ENCODE results near the gene CDC42SE2. TPM values are rescaled to one million over a fixed set of nuclear protein-coding genes. Genes with fewer than 3 reads are reported as not detected.

Gene CDC42SE2
- total and polyA plus RNA-seq, 10 donors: 49.6 to 128 (median 102) TPM

GRCh38 chr5:131384173-131384572 lies 120.3 kb downstream of the CDC42SE2 start:
- H3K36me3 ChIP-seq: peaks cover 0 to 41% (median 22%) of the 10 kb centered on the region in 6 donors
- TF ChIP-seq, protein P1, sequence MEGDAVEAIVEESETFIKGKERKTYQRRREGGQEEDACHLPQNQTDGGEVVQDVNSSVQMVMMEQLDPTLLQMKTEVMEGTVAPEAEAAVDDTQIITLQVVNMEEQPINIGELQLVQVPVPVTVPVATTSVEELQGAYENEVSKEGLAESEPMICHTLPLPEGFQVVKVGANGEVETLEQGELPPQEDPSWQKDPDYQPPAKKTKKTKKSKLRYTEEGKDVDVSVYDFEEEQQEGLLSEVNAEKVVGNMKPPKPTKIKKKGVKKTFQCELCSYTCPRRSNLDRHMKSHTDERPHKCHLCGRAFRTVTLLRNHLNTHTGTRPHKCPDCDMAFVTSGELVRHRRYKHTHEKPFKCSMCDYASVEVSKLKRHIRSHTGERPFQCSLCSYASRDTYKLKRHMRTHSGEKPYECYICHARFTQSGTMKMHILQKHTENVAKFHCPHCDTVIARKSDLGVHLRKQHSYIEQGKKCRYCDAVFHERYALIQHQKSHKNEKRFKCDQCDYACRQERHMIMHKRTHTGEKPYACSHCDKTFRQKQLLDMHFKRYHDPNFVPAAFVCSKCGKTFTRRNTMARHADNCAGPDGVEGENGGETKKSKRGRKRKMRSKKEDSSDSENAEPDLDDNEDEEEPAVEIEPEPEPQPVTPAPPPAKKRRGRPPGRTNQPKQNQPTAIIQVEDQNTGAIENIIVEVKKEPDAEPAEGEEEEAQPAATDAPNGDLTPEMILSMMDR (IDR thresholded peaks at IDR 0.05 in 8 of 11, conservative IDR thresholded peaks at IDR 0.05 in 3 of 11): no peak
- no peak for TF ChIP-seq POLR2A (IDR thresholded peaks at IDR 0.05)
- TF ChIP-seq POLR2AphosphoS5 (IDR thresholded peaks at IDR 0.05): no peak
- H3K4me3 ChIP-seq: no peak overlapping the region
- no peaks in the 10 kb centered on the region for H3K9me3 ChIP-seq
- intact Hi-C loops (cut with DNase I; ENCODE audit: low total_unique reads): loop anchor here (10.0 kb wide), 2 partner anchors 109 to 219 kb away; partner anchors contain the start of gene HINT1
- H3K27me3 ChIP-seq (replicated peaks in 1 of 7): no peaks in the 10 kb centered on the region
- peak overlapping the region in 3 of 8 donors; percentile 37 to 93 (median 91) for H3K27ac ChIP-seq
- 60 to 75% (median 65%) methylated on average over 6 of the region's 6 CpGs for WGBS, 5 donors
- peaks cover 43 to 93% (median 54%) of the 10 kb centered on the region in 6 donors for H3K4me1 ChIP-seq
- no peak for DNase-seq

DNA sequence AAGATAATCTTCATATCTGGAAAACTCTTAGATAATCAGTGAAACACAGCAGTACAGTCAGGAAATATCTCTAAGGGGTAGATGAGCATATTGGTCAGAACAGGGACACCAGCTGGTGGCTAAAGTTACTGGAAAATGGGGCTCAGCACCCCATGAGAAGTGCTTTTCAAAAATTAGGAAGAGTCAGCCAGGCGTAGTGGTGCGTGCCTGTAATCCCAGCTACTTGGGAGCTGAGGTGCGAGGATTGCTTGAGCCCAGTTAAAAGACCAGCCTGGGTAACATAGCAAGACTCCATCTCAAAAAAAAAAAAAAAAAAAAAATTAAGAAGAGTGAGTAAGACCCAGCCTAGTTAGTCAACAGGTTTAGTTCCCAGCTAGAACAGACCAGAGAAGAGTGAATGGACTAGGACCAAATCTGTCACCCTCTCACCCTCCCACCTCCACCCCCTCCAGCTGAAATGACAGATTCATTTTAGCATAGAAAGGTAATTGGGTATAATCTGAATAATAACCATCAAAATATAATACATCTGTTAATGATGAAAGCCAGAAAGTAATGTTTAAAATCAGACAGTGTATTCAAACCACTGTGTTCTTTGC lies 120.9 kb downstream of the CDC42SE2 start:
- H3K27ac ChIP-seq: peak overlapping the region in 2 of 8 donors; percentile 37 to 55
- no peaks in the 10 kb centered on the region for H3K27me3 ChIP-seq (replicated peaks in 1 of 7)
- peaks cover 38 to 93% (median 53%) of the 10 kb centered on the region in 6 donors for H3K4me1 ChIP-seq
- intact Hi-C loops (cut with DNase I; ENCODE audit: low total_unique reads): loop anchor here (10.0 kb wide), 2 partner anchors 110 to 220 kb away; partner anchors contain the start of gene HINT1
- DNase-seq: no peak
- H3K9me3 ChIP-seq: no peaks in the 10 kb centered on the region
- TF ChIP-seq, protein P1 (IDR thresholded peaks at IDR 0.05 in 8 of 11, conservative IDR thresholded peaks at IDR 0.05 in 3 of 11): no peak
- TF ChIP-seq POLR2A (IDR thresholded peaks at IDR 0.05): no peak
- TF ChIP-seq POLR2AphosphoS5 (IDR thresholded peaks at IDR 0.05): no peak
- H3K36me3 ChIP-seq: peaks cover 0 to 47% (median 22%) of the 10 kb centered on the region in 6 donors
- 92 to 100% (median 95%) methylated on average over 3 of the region's 3 CpGs for WGBS, 5 donors
- H3K4me3 ChIP-seq: no peak overlapping the region

DNA sequence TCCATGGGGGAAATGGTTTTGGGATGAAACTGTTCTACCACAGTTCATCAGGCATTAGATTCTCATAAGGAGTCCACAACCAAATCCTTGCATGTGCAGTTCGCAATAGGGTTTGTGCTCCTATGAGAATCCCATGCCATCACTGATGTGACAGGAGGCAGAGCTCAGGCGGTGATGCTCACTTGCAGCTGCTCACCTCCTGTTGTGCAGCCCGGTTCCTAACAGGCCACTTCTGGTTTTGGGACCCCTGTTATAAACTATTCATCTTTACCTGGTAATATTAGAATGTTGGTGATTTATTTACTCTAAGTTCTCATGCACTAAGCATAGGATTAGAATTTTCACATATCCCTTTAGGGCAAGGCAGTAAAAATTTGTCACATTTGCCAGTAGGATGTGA lies 122.3 kb downstream of the CDC42SE2 start:
- TF ChIP-seq POLR2A (IDR thresholded peaks at IDR 0.05) (no peak), POLR2AphosphoS5 (IDR thresholded peaks at IDR 0.05) (peak in 1 of 3 donors; percentile 10)
- Histone ChIP-seq H3K4me3 (no peak overlapping the region), H3K9me3 (no peaks in the 10 kb centered on the region), H3K4me1 (peaks cover 27 to 89% (median 45%) of the 10 kb centered on the region in 6 donors), H3K27me3 (replicated peaks in 1 of 7) (no peaks in the 10 kb centered on the region), H3K36me3 (peaks cover 0 to 61% (median 30%) of the 10 kb centered on the region in 6 donors), H3K27ac (peak overlapping the region in 5 of 8 donors; percentile 22 to 60 (median 37))
- intact Hi-C loops (cut with DNase I; ENCODE audit: low total_unique reads): loop anchor here (10.0 kb wide), 2 partner anchors 111 to 221 kb away; partner anchors contain the start of gene HINT1
- WGBS, 5 donors: 95 to 98% (median 98%) methylated on average over 3 of the region's 3 CpGs
- DNase-seq: no peak

DNA sequence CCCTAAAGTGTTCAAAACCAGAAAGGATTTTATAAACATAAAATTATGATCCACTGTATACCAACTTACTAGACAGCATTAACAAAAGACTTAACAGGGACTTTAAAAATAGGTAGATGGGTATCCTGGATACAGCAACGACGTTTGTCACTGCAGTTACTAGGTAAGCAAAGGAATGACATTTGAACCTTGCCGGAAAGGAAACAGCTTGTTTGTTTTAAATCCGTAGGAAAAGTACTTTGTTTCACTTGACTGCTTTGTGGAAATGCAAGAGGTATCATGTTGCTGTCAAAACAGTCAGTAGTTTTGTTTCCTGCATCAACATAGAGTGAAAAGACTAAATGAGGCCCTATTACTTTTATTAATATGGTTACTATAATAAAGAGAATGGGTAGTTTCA lies 122.9 kb downstream of the CDC42SE2 start:
- H3K9me3 ChIP-seq: no peaks in the 10 kb centered on the region
- H3K4me3 ChIP-seq: no peak overlapping the region
- peaks cover 21 to 89% (median 38%) of the 10 kb centered on the region in 6 donors for H3K4me1 ChIP-seq
- no peak for DNase-seq
- TF ChIP-seq POLR2A (IDR thresholded peaks at IDR 0.05) (no peak), POLR2AphosphoS5 (IDR thresholded peaks at IDR 0.05) (no peak)
- TF ChIP-seq, protein P1 (IDR thresholded peaks at IDR 0.05 in 8 of 11, conservative IDR thresholded peaks at IDR 0.05 in 3 of 11): no peak
- H3K36me3 ChIP-seq: peaks cover 0 to 67% (median 36%) of the 10 kb centered on the region in 6 donors
- peak overlapping the region in 5 of 8 donors; percentile 22 to 60 (median 37) for H3K27ac ChIP-seq
- 50 to 64% (median 54%) methylated on average over 4 of the region's 4 CpGs for WGBS, 5 donors
- intact Hi-C loops (cut with DNase I; ENCODE audit: low total_unique reads): loop anchor here (10.0 kb wide), 2 partner anchors 112 to 222 kb away; partner anchors contain the start of gene HINT1
- no peaks in the 10 kb centered on the region for H3K27me3 ChIP-seq (replicated peaks in 1 of 7)

All from spleen (tissue), 11 donors.